Activated CD4-positive, alpha-beta T cell treated with anti-CD3 and anti-CD28 coated beads, Interleukin-2, amount 50 U/mL, for 24 hours (primary cell): ENCODE results near the gene POLD1.
"Not testable (repeated sequence)": the region's sequence is repeated elsewhere in the genome, so short reads cannot be mapped to it uniquely, and the experiment has no call there.

Experiments
- DNase-seq, 2 donors: peaks; one replicate each; pipeline ENCODE4 v3.0.0-alpha.2; 2020; ENCODE audit warnings: low read depth in 1 of 2, low spot score in 1 of 2

Gene POLD1

GRCh38 chr19:50433201-50434180 lies 49.3 kb downstream of the POLD1 start:
- DNase-seq: no peak

- no peak for DNase-seq
Measured at GRCh38 chr19:50434525-50434924, 50.4 kb downstream of the POLD1 start.

GRCh38 chr19:50435221-50435620 lies 51.1 kb downstream of the POLD1 start:
- DNase-seq: no peak

- DNase-seq: no peak
Measured at GRCh38 chr19:50435627-50436026, 51.5 kb downstream of the POLD1 start.

GRCh38 chr19:50437862-50438449 lies 53.8 kb downstream of the POLD1 start:
- no peak for DNase-seq

- not testable (repeated sequence) for DNase-seq
Measured at GRCh38 chr19:50439130-50439529, 55.0 kb downstream of the POLD1 start.

- no peak for DNase-seq
Measured at GRCh38 chr19:50444059-50444458, 59.9 kb downstream of the POLD1 start.

GRCh38 chr19:50447053-50447452 lies 62.9 kb downstream of the POLD1 start:
- DNase-seq: no peak

- no peak for DNase-seq
Measured at GRCh38 chr19:50447750-50448149, 63.6 kb downstream of the POLD1 start.

GRCh38 chr19:50449236-50449899 lies 65.2 kb downstream of the POLD1 start:
- DNase-seq: no peak

- no peak for DNase-seq
Measured at GRCh38 chr19:50450369-50451222, 66.4 kb downstream of the POLD1 start.

GRCh38 chr19:50451223-50451534 lies 67.0 kb downstream of the POLD1 start:
- DNase-seq: no peak

GRCh38 chr19:50453243-50453642 lies 69.1 kb downstream of the POLD1 start:
- DNase-seq: no peak

GRCh38 chr19:50455992-50456391 lies 71.8 kb downstream of the POLD1 start:
- no peak for DNase-seq

- no peak for DNase-seq
Measured at GRCh38 chr19:50457300-50457699, 73.2 kb downstream of the POLD1 start.

GRCh38 chr19:50458396-50459066 lies 74.4 kb downstream of the POLD1 start:
- no peak for DNase-seq

- DNase-seq: no peak
Measured at GRCh38 chr19:50459067-50459456, 74.9 kb downstream of the POLD1 start.

- no peak for DNase-seq
Measured at GRCh38 chr19:50459638-50460037, 75.5 kb downstream of the POLD1 start.

GRCh38 chr19:50460161-50460765 lies 76.1 kb downstream of the POLD1 start:
- DNase-seq: no peak
